ENCODE measurements around the gene LRRC75A. TPM values are rescaled to one million over a fixed set of nuclear protein-coding genes. Genes with fewer than 3 reads are reported as not detected.

The LRRC75A gene
- total and polyA plus RNA-seq, 2 of the 13 experiments (the other 11 are each of a cell fraction or from before 2014, with no cell fraction given) = 0.03 TPM; not detected in 1

- TF ChIP-seq ZNF703 (CRISPR knock-in tag; IDR thresholded peaks at IDR 0.05; ENCODE audit: borderline replicate concordance) (no peak), RXRA (CRISPR knock-in tag; IDR thresholded peaks at IDR 0.05) (no peak), ZNF512 (CRISPR knock-in tag; IDR thresholded peaks at IDR 0.05) (no peak), SATB2 (CRISPR knock-in tag; IDR thresholded peaks at IDR 0.05) (no peak), GTF3A (CRISPR knock-in tag; conservative IDR thresholded peaks at IDR 0.05) (no peak), DZIP1 (CRISPR knock-in tag; IDR thresholded peaks at IDR 0.05) (no peak), ZSCAN31 (CRISPR knock-in tag; IDR thresholded peaks at IDR 0.05; ENCODE audit: low read depth) (no peak), ZNF841 (CRISPR knock-in tag; IDR thresholded peaks at IDR 0.05; ENCODE audit: borderline replicate concordance) (no peak), ZNF563 (CRISPR knock-in tag; IDR thresholded peaks at IDR 0.05) (no peak), ZMYM4 (CRISPR knock-in tag; IDR thresholded peaks at IDR 0.05) (no peak), BCLAF1 (IDR thresholded peaks at IDR 0.05) (no peak), ZGPAT (CRISPR knock-in tag; IDR thresholded peaks at IDR 0.05) (peak; percentile 54; the same call in 1 of the 2 replicates), ZNF234 (CRISPR knock-in tag; conservative IDR thresholded peaks at IDR 0.05) (no peak), ZFP41 (CRISPR knock-in tag; IDR thresholded peaks at IDR 0.05; ENCODE audit: borderline replicate concordance) (no peak), ZNF567 (CRISPR knock-in tag; IDR thresholded peaks at IDR 0.05; ENCODE audit: borderline replicate concordance) (no peak), ZMYM2 (CRISPR knock-in tag; IDR thresholded peaks at IDR 0.05) (no peak)
These were observed 29.2 kb upstream of the LRRC75A start (continued) for GRCh38 chr17:16521070-16521727.
